HepG2 (cell line): Measurements from ENCODE around the gene BBS9. TPM values are rescaled to one million over a fixed set of nuclear protein-coding genes. Genes with fewer than 3 reads are reported as not detected.

Experiments used
- ATAC-seq: fragments of 200-7000 bp; cut with Tn5 transposase; 3 replicates; pipeline ENCODE4 v1.9.1; 2020; ENCODE audit warnings: mild to moderate bottlenecking, moderate library complexity
- BruUV-seq: library from RNA; stranded (reverse); fragments of 400-500 nt; replicated peaks from 2 replicates; lab custom pipeline; 2021; lab: Mats Ljungman, UMichigan
- CTCF ChIA-PET: fragments of 300-600 bp; formaldehyde crosslinking; extraction: SDS; loops from one replicate; lab custom pipeline; 2021; ENCODE audit warnings: low total read pairs, inconsistent platforms, low intra/inter-chr PET ratio; lab: Yijun Ruan, JAX
- POLR2A ChIA-PET: fragments of 350-600 bp; sonication (Branson Sonifier 250); formaldehyde crosslinking; loops from one replicate; lab custom pipeline; 2020; ENCODE audit warnings: antibody characterized with exemption, inconsistent platforms; lab: Yijun Ruan, JAX
- DNase-seq: peaks from one replicate; pipeline ENCODE4 v3.0.0-alpha.2; 2015; ENCODE audit warnings: low spot score
- FAIRE-seq: peaks from 3 replicates; lab custom pipeline; 2011; peaks lifted over from hg19 to GRCh38; lab: Jason Lieb, UNC
- H2AFZ ChIP-seq: one replicate; pipeline ENCODE4 v1.6.1; 2011; ENCODE audit warnings: low read length, inconsistent platforms
- H3K27ac ChIP-seq: fragments of 300-600 bp; 3 replicates; pipeline ENCODE4 v1.8.0; 2011; ENCODE audit warnings: mixed run types, mild to moderate bottlenecking, mixed read lengths, low read length, inconsistent platforms; ENCODE audit not compliant: insufficient read depth; ENCODE audit errors: extremely low read length
- H3K27me3 ChIP-seq, 2 experiments: fragments of 200-600 bp in 1 of 2; 2 replicates in 1 of 2; 3 replicates in 1 of 2; pipeline versions ENCODE4 v1.6.0 to v1.8.0; 2011; ENCODE audit warnings: low read length in 2 of 2, mild to moderate bottlenecking in 2 of 2, moderate library complexity in 2 of 2, inconsistent platforms in 1 of 2; ENCODE audit not compliant: insufficient read depth in 2 of 2, control insufficient read depth in 1 of 2
- H3K36me3 ChIP-seq, 2 experiments: fragments of 200-600 bp in 1 of 2; replicated peaks in 1 of 2; 2 replicates in 1 of 2; 3 replicates in 1 of 2; pipeline versions ENCODE4 v1.5.1 to v1.8.0; 2011; ENCODE audit warnings: low read length in 2 of 2, inconsistent platforms in 1 of 2; ENCODE audit not compliant: insufficient read depth in 2 of 2, control insufficient read depth in 1 of 2
- H3K4me1 ChIP-seq: 2 replicates; pipeline ENCODE4 v1.5.1; 2012; ENCODE audit warnings: low read length, inconsistent platforms; ENCODE audit not compliant: insufficient read depth
- H3K4me2 ChIP-seq: 2 replicates; pipeline ENCODE4 v1.6.0; 2011; ENCODE audit warnings: low read depth, low read length, inconsistent platforms
- H3K4me3 ChIP-seq, 3 experiments: fragments of 200-600 bp in 1 of 3; sonication (generic), shearing (Covaris generic) in 1 of 3; replicated peaks in 1 of 3; 2 replicates each; pipeline ENCODE4 v1.5.1; 2011 to 2016; ENCODE audit warnings: low read length in 3 of 3, inconsistent platforms in 2 of 3, low read depth in 2 of 3, mild to moderate bottlenecking in 2 of 3, control low read depth in 1 of 3, mixed read lengths in 1 of 3; ENCODE audit not compliant: insufficient read depth in 1 of 3
- H3K79me2 ChIP-seq: one replicate; pipeline ENCODE4 v1.6.1; 2011; ENCODE audit warnings: low read length, inconsistent platforms; ENCODE audit not compliant: insufficient read depth
- H3K9ac ChIP-seq: 2 replicates; pipeline ENCODE4 v1.6.0; 2011; ENCODE audit warnings: mild to moderate bottlenecking, low read depth, low read length, inconsistent platforms; ENCODE audit not compliant: insufficient read depth
- H3K9me3 ChIP-seq: 2 replicates; pipeline ENCODE4 v1.5.1; 2012; ENCODE audit warnings: mild to moderate bottlenecking, low read length
- H4K20me1 ChIP-seq: 2 replicates; pipeline ENCODE4 v1.6.0; 2011; ENCODE audit warnings: inconsistent platforms, mild to moderate bottlenecking, low read length, moderate library complexity; ENCODE audit not compliant: insufficient read depth
- HNRNPUL1 ChIP-seq: fragments of 200-400 bp; formaldehyde crosslinking; IDR thresholded peaks from 2 replicates; pipeline ENCODE4 v1.6.1; 2017; ENCODE audit warnings: low read depth, mild to moderate bottlenecking, low read length, moderate library complexity
- HOXD1 ChIP-seq: sonication (generic); formaldehyde crosslinking; IDR thresholded peaks from 2 replicates; pipeline ENCODE4 v1.5.0; 2020; ENCODE audit warnings: missing genetic modification reagents
- MTA1 ChIP-seq: sonication (generic); formaldehyde crosslinking; IDR thresholded peaks from 2 replicates; pipeline ENCODE4 v1.4.0; 2020; ENCODE audit warnings: missing genetic modification reagents, mild to moderate bottlenecking, borderline replicate concordance
- NFIC ChIP-seq: IDR thresholded peaks from 2 replicates; pipeline ENCODE4 v1.6.1; 2012; ENCODE audit warnings: mild to moderate bottlenecking, low read length, inconsistent platforms
- TCF7L2 ChIP-seq: IDR thresholded peaks from 2 replicates; pipeline ENCODE4 v1.6.1; 2011; ENCODE audit warnings: mild to moderate bottlenecking, low read depth, low read length, moderate library complexity
- ZBTB1 ChIP-seq: sonication (generic); formaldehyde crosslinking; IDR thresholded peaks from 2 replicates; pipeline ENCODE4 v1.4.0; 2020; ENCODE audit warnings: missing genetic modification reagents, borderline replicate concordance
- ZNF33A ChIP-seq: sonication (generic); formaldehyde crosslinking; IDR thresholded peaks from 2 replicates; pipeline ENCODE4 v1.5.1; 2020; ENCODE audit warnings: missing genetic modification reagents, mild to moderate bottlenecking, moderate library complexity, borderline replicate concordance
- ZNF34 ChIP-seq: sonication (generic); formaldehyde crosslinking; IDR thresholded peaks from 2 replicates; pipeline ENCODE4 v1.4.0; 2020; ENCODE audit warnings: mild to moderate bottlenecking, missing genetic modification reagents, borderline replicate concordance
- WGBS: methylation state at CpG from one replicate; pipeline ENCODE4 v1.1.6; 2017; ENCODE audit warnings: low lambda C conversion rate; 5-methylcytosine and 5-hydroxymethylcytosine counted together
- in situ Hi-C: cut with HindIII; loops from 2 replicates; pipeline ENCODE4 v1.10.0; 2017; ENCODE audit warnings: low pct_unique_long_range_greater_than_20kb; ENCODE audit not compliant: extremely low pct_ligation_motif_present
- intact Hi-C: fragments of 100-400 bp; cut with micrococcal nuclease; formaldehyde crosslinking; loops from one replicate; pipeline ENCODE4 v1.10.0; 2022; ENCODE audit not compliant: unreplicated experiment
- polyA plus RNA-seq, 8 experiments: library from polyadenylated mRNA; depleted of rRNA in 3 of 8; stranded (reverse) in 7 of 8; unstranded in 1 of 8; fragments of >200 nt; fragmentation: Illumina TruSeq in 4 of 8; extraction: Trizol in 4 of 8; gene quantifications; 2 replicates each; pipeline versions ENCODE4 v1.2.1 to v1.2.3, GENCODE V29; 2011 to 2016; ENCODE audit warnings: low read depth in 4 of 8, missing spikeins in 1 of 8, mixed read lengths in 1 of 8; ENCODE audit not compliant: insufficient read depth in 1 of 8
- total RNA-seq, 5 experiments: library from RNA; depleted of rRNA; stranded (reverse); fragments of >200 nt; fragmentation: Illumina TruSeq; extraction: Trizol; gene quantifications; 2 replicates each; pipeline ENCODE4 v1.2.3, GENCODE V29; 2016; ENCODE audit warnings: low read depth in 1 of 5
- TF ChIP-seq, protein P1 (sequence below): sonication (generic); formaldehyde crosslinking; conservative IDR thresholded peaks from 2 replicates; pipeline ENCODE4 v1.4.0; 2020; ENCODE audit warnings: missing genetic modification reagents
- TF ChIP-seq, protein P2 (sequence below): IDR thresholded peaks from 2 replicates; pipeline ENCODE4 v1.6.1; 2016; ENCODE audit warnings: low read depth, control low read depth

Gene BBS9
- total and polyA plus RNA-seq, 2 of the 13 experiments (the other 11 are each of a cell fraction or from before 2014, with no cell fraction given): 5.1 to 7.8 TPM

DNA sequence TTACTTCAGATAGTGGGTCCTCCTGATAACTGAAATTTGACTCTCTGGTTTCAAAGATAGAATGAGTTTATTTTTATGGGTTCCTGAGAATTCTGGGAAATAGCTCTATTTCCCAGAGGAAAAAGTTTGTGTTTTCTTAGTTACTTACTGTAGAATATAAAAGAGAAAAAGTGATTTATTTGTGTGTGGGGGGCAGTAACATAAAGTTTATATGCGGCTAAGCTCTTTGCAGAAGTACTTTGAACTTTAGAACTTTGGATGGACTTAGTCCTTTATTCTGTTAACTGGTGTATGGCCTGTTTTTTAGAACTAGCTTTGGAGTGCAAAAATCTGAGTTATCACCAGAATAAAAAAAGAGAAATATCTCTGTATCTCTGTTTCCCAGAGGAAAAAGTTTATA lies 157.1 kb downstream of the BBS9 start:
- Histone ChIP-seq H3K4me1 (0 out of 2 replicates have a peak, but pooled peaks cover 7% of the 10 kb centered on the region), H3K4me3 (no peak overlapping the region), H3K4me2 (no peak overlapping the region), H3K27me3 (no peaks in the 10 kb centered on the region), H3K9ac (no peak overlapping the region), H2AFZ (no peak overlapping the region), H3K79me2 (no peaks in the 10 kb centered on the region), H3K27ac (no peak overlapping the region), H4K20me1 (no peaks in the 10 kb centered on the region), H3K36me3 (no peaks in the 10 kb centered on the region), H3K9me3 (peaks cover 15% of the 10 kb centered on the region)
- 61% methylated on average over 1 of the region's 1 CpG for WGBS
- no TSS peak for BruUV-seq
- FAIRE-seq (no peak), ATAC-seq (no peak), DNase-seq (no peak)
- ChIA-PET CTCF (no interaction called here), POLR2A (no interaction called here)
- TF ChIP-seq NFIC (no peak), TCF7L2 (no peak), HNRNPUL1 (no peak), ZNF33A (no peak), HOXD1 (CRISPR knock-in tag) (no peak), ZBTB1 (CRISPR knock-in tag) (no peak), ZNF34 (no peak), MTA1 (CRISPR knock-in tag) (no peak)
- TF ChIP-seq, protein P1, sequence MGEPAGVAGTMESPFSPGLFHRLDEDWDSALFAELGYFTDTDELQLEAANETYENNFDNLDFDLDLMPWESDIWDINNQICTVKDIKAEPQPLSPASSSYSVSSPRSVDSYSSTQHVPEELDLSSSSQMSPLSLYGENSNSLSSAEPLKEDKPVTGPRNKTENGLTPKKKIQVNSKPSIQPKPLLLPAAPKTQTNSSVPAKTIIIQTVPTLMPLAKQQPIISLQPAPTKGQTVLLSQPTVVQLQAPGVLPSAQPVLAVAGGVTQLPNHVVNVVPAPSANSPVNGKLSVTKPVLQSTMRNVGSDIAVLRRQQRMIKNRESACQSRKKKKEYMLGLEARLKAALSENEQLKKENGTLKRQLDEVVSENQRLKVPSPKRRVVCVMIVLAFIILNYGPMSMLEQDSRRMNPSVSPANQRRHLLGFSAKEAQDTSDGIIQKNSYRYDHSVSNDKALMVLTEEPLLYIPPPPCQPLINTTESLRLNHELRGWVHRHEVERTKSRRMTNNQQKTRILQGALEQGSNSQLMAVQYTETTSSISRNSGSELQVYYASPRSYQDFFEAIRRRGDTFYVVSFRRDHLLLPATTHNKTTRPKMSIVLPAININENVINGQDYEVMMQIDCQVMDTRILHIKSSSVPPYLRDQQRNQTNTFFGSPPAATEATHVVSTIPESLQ (CRISPR knock-in tag): no peak
- TF ChIP-seq, protein P2, sequence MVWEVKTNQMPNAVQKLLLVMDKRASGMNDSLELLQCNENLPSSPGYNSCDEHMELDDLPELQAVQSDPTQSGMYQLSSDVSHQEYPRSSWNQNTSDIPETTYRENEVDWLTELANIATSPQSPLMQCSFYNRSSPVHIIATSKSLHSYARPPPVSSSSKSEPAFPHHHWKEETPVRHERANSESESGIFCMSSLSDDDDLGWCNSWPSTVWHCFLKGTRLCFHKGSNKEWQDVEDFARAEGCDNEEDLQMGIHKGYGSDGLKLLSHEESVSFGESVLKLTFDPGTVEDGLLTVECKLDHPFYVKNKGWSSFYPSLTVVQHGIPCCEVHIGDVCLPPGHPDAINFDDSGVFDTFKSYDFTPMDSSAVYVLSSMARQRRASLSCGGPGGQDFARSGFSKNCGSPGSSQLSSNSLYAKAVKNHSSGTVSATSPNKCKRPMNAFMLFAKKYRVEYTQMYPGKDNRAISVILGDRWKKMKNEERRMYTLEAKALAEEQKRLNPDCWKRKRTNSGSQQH (CRISPR knock-in tag): no peak
- in situ Hi-C loops (no loop called here), intact Hi-C loops (no loop called here)
